ENCODE results near the gene PMS2.
"Not testable (repeated sequence)": the region's sequence is repeated elsewhere in the genome, so short reads cannot be mapped to it uniquely, and the experiment has no call there.

Gene PMS2

GRCh38 chr7:6012355-6013104 is 3.7 kb upstream of the PMS2 start:
- no peak for FAIRE-seq

- FAIRE-seq = no peak
Measured at GRCh38 chr7:6011541-6011940, 2.7 kb upstream of the PMS2 start.

GRCh38 chr7:6010370-6010769 is 1.5 kb upstream of the PMS2 start:
- not testable (repeated sequence) for FAIRE-seq

- FAIRE-seq = not testable (repeated sequence)
Measured at GRCh38 chr7:6007835-6008590, 836 bp downstream of the PMS2 start.

GRCh38 chr7:6007386-6007785 is 1.5 kb downstream of the PMS2 start:
- FAIRE-seq = no peak

- peak; percentile 98 for FAIRE-seq
Measured at GRCh38 chr7:5997210-5997808, 11.5 kb downstream of the PMS2 start.

GRCh38 chr7:5987061-5987460 is 21.8 kb downstream of the PMS2 start:
- FAIRE-seq = not testable (repeated sequence)

GRCh38 chr7:5979680-5980314 is 29.1 kb downstream of the PMS2 start:
- FAIRE-seq = not testable (repeated sequence)

- not testable (repeated sequence) for FAIRE-seq
Measured at GRCh38 chr7:5973580-5973979, 35.3 kb downstream of the PMS2 start.

- FAIRE-seq = peak; percentile 93
Measured at GRCh38 chr7:5970347-5970911, 38.4 kb downstream of the PMS2 start, which contains the start of gene RSPH10B. TSS of gene RSPH10B (minus strand) at chr7:5970689. CDS start at chr7:5967116, 3,573 bp downstream.

- not testable (repeated sequence) for FAIRE-seq
Measured at GRCh38 chr7:5963810-5964209, 45.0 kb downstream of the PMS2 start.

- FAIRE-seq = not testable (repeated sequence)
Measured at GRCh38 chr7:5963205-5963604, 45.6 kb downstream of the PMS2 start.

GRCh38 chr7:5934945-5935450 is 73.9 kb downstream of the PMS2 start:
- FAIRE-seq = not testable (repeated sequence)

GRCh38 chr7:5931905-5932644 is 76.8 kb downstream of the PMS2 start:
- not testable (repeated sequence) for FAIRE-seq

- not testable (repeated sequence) for FAIRE-seq
Measured at GRCh38 chr7:5931250-5931649, 77.6 kb downstream of the PMS2 start.

GRCh38 chr7:5930290-5930689 is 78.6 kb downstream of the PMS2 start:
- FAIRE-seq = not testable (repeated sequence)

- FAIRE-seq = not testable (repeated sequence)
Measured at GRCh38 chr7:5926263-5926870, 82.5 kb downstream of the PMS2 start.

- not testable (repeated sequence) for FAIRE-seq
Measured at GRCh38 chr7:5924630-5925029, 84.2 kb downstream of the PMS2 start.

GRCh38 chr7:5924180-5924579 is 84.7 kb downstream of the PMS2 start:
- FAIRE-seq = not testable (repeated sequence)

Data from G401.6 (cell line).